Measurements from ENCODE around the gene SLC39A13. TPM values are rescaled to one million over a fixed set of nuclear protein-coding genes. Genes with fewer than 3 reads are reported as not detected.

Gene SLC39A13
- total RNA-seq, 1 experiment from 2014 or later: 50.2 TPM

DNA sequence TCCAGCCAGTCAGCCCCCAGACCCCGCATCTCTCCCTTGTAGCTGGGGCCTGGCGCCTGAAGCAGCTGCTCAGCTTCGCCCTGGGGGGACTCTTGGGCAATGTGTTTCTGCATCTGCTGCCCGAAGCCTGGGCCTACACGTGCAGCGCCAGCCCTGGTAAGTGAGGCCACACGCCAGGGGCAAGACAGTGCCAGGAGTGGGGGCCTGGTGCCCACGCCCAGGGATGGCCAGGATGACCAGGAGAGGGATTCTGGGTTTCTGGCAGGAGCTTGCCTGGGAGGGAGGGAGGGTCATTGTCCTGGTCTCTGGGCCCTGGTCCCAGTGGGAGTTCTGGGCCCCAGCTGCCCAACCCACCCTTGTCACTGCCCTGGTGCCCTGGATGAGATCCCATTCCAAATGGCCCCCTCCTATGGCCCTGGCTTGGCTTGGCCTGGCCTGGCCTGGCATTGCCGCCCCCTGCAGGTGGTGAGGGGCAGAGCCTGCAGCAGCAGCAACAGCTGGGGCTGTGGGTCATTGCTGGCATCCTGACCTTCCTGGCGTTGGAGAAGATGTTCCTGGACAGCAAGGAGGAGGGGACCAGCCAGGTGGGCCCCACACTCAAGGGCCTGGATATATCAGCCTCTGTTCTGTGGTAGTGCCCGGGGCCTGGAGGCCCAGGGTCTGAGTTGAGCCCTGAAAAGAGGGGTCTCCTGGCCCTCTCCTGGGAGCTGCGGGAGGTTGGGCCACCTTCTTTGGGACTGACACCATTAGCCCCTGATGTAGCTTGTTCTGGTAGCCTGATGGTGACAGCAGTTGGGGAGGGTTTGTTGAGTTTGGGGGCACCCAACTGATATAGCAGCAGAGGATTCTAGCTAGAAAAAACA lies 3.7 kb downstream of the SLC39A13 start:
- in situ Hi-C loops (cut with HindIII; ENCODE audit: low pct_unique_long_range_greater_than_20kb, low sequenced_read_pairs): no loop called here
- BruUV-seq (replicated peaks): no TSS peak
- Histone ChIP-seq H3K27ac (ENCODE audit: low read length) (no peak overlapping the region), H3K4me3 (ENCODE audit: low read depth in 2 of 2, low read length in 2 of 2) (no peak overlapping the region), H3K9me3 (ENCODE audit: control insufficient read depth, insufficient read depth, low read depth, low read length) (no peaks in the 10 kb centered on the region), H3K36me3 (ENCODE audit: control insufficient read depth, insufficient read depth, low read length) (no peaks in the 10 kb centered on the region; the same call in 1 of the 2 replicates), H3K4me1 (ENCODE audit: control insufficient read depth, insufficient read depth, low read length) (peaks cover 34% of the 10 kb centered on the region), H3K27me3 (ENCODE audit: control insufficient read depth, insufficient read depth, low read length) (no peaks in the 10 kb centered on the region)
- TF ChIP-seq, protein P1, sequence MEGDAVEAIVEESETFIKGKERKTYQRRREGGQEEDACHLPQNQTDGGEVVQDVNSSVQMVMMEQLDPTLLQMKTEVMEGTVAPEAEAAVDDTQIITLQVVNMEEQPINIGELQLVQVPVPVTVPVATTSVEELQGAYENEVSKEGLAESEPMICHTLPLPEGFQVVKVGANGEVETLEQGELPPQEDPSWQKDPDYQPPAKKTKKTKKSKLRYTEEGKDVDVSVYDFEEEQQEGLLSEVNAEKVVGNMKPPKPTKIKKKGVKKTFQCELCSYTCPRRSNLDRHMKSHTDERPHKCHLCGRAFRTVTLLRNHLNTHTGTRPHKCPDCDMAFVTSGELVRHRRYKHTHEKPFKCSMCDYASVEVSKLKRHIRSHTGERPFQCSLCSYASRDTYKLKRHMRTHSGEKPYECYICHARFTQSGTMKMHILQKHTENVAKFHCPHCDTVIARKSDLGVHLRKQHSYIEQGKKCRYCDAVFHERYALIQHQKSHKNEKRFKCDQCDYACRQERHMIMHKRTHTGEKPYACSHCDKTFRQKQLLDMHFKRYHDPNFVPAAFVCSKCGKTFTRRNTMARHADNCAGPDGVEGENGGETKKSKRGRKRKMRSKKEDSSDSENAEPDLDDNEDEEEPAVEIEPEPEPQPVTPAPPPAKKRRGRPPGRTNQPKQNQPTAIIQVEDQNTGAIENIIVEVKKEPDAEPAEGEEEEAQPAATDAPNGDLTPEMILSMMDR (IDR thresholded peaks at IDR 0.05): peak; percentile 95
- TF ChIP-seq, protein P2, sequence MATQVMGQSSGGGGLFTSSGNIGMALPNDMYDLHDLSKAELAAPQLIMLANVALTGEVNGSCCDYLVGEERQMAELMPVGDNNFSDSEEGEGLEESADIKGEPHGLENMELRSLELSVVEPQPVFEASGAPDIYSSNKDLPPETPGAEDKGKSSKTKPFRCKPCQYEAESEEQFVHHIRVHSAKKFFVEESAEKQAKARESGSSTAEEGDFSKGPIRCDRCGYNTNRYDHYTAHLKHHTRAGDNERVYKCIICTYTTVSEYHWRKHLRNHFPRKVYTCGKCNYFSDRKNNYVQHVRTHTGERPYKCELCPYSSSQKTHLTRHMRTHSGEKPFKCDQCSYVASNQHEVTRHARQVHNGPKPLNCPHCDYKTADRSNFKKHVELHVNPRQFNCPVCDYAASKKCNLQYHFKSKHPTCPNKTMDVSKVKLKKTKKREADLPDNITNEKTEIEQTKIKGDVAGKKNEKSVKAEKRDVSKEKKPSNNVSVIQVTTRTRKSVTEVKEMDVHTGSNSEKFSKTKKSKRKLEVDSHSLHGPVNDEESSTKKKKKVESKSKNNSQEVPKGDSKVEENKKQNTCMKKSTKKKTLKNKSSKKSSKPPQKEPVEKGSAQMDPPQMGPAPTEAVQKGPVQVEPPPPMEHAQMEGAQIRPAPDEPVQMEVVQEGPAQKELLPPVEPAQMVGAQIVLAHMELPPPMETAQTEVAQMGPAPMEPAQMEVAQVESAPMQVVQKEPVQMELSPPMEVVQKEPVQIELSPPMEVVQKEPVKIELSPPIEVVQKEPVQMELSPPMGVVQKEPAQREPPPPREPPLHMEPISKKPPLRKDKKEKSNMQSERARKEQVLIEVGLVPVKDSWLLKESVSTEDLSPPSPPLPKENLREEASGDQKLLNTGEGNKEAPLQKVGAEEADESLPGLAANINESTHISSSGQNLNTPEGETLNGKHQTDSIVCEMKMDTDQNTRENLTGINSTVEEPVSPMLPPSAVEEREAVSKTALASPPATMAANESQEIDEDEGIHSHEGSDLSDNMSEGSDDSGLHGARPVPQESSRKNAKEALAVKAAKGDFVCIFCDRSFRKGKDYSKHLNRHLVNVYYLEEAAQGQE (IDR thresholded peaks at IDR 0.05; ENCODE audit: insufficient read depth in 1 of 2, low read depth in 2 of 2, low read length in 1 of 2): no peak
- no peak for TF ChIP-seq SIN3A (IDR thresholded peaks at IDR 0.05; ENCODE audit: borderline replicate concordance, insufficient read depth, low read depth, low read length)
- TF ChIP-seq POLR2AphosphoS5 (IDR thresholded peaks at IDR 0.05; ENCODE audit: low read depth, low read length): no peak
- TF ChIP-seq TCF7L2 (IDR thresholded peaks at IDR 0.05; ENCODE audit: low read depth, low read length): no peak
- ATAC-seq (no peak; the same call in 1 of the 2 replicates), DNase-seq (ENCODE audit: low read depth, low spot score) (no peak)
- POLR2A ChIA-PET: no interaction called here
- intact Hi-C loops (cut with micrococcal nuclease; ENCODE audit: unreplicated experiment): no loop called here
- CTCF ChIA-PET: interaction anchor here (1.4 kb wide), 1 partner anchor 38 kb away, joined by 5 read pairs; no protein-coding TSS in a partner anchor

DNA sequence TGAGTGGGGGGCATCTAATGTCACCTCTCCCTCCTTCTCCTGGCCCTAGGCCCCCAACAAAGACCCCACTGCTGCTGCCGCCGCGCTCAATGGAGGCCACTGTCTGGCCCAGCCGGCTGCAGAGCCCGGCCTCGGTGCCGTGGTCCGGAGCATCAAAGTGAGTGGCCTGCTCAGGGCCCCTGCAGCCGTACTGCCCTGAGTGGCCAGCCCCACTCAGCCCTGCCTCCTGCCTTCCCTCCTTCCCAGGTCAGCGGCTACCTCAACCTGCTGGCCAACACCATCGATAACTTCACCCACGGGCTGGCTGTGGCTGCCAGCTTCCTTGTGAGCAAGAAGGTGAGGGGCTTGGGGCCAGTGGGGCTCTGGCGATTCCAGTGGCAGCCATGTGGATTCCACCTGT lies 5.0 kb downstream of the SLC39A13 start:
- no TSS peak for BruUV-seq (replicated peaks)
- H3K36me3 ChIP-seq (ENCODE audit: control insufficient read depth, insufficient read depth, low read length): no peaks in the 10 kb centered on the region
- H3K27ac ChIP-seq (ENCODE audit: low read length): no peak overlapping the region
- H3K4me3 ChIP-seq (ENCODE audit: low read depth in 2 of 2, low read length in 2 of 2): no peak overlapping the region
- no peaks in the 10 kb centered on the region for H3K27me3 ChIP-seq (ENCODE audit: control insufficient read depth, insufficient read depth, low read length)
- no peak for DNase-seq (ENCODE audit: low read depth, low spot score)
- in situ Hi-C loops (cut with HindIII; ENCODE audit: low pct_unique_long_range_greater_than_20kb, low sequenced_read_pairs): no loop called here
- ChIA-PET CTCF (no interaction called here), POLR2A (no interaction called here)
- no peak for ATAC-seq
- intact Hi-C loops (cut with micrococcal nuclease; ENCODE audit: unreplicated experiment): no loop called here
- H3K9me3 ChIP-seq (ENCODE audit: control insufficient read depth, insufficient read depth, low read depth, low read length): no peaks in the 10 kb centered on the region
- H3K4me1 ChIP-seq (ENCODE audit: control insufficient read depth, insufficient read depth, low read length): peaks cover 31% of the 10 kb centered on the region
- TF ChIP-seq TCF7L2 (IDR thresholded peaks at IDR 0.05; ENCODE audit: low read depth, low read length): no peak
- TF ChIP-seq, protein P2 (IDR thresholded peaks at IDR 0.05; ENCODE audit: insufficient read depth in 1 of 2, low read depth in 2 of 2, low read length in 1 of 2): no peak
- TF ChIP-seq POLR2AphosphoS5 (IDR thresholded peaks at IDR 0.05; ENCODE audit: low read depth, low read length): no peak
- no peak for TF ChIP-seq SIN3A (IDR thresholded peaks at IDR 0.05; ENCODE audit: borderline replicate concordance, insufficient read depth, low read depth, low read length)
- TF ChIP-seq, protein P1 (IDR thresholded peaks at IDR 0.05): no peak
